Loucy (cell line): ENCODE measurements around the gene OVOL3.

ENCODE experiments used
- H2AFZ ChIP-seq: fragments of 200-600 bp; sonication (generic); 2 replicates; pipeline ENCODE4 v1.6.0; 2016; ENCODE audit warnings: antibody characterized with exemption, mild to moderate bottlenecking, low read length, moderate library complexity
- H3F3A ChIP-seq: fragments of 200-600 bp; 2 replicates; pipeline ENCODE4 v1.6.0; 2016; ENCODE audit warnings: antibody characterized with exemption, low read depth, mild to moderate bottlenecking
- H3K27me3 ChIP-seq: fragments of 200-600 bp; sonication (generic); 2 replicates; pipeline ENCODE4 v1.6.1; 2014; ENCODE audit warnings: low read length, mild to moderate bottlenecking; ENCODE audit not compliant: insufficient read depth, poor library complexity, severe bottlenecking
- H3K36me3 ChIP-seq: fragments of 200-600 bp; sonication (generic); 2 replicates; pipeline ENCODE4 v1.6.1; 2016; ENCODE audit warnings: low read length; ENCODE audit not compliant: insufficient read depth
- H3K4me1 ChIP-seq: fragments of 200-600 bp; sonication (generic); 2 replicates; pipeline ENCODE4 v1.5.1; 2014; ENCODE audit warnings: low read length, mild to moderate bottlenecking; ENCODE audit not compliant: insufficient read depth, poor library complexity, severe bottlenecking
- H3K4me2 ChIP-seq: fragments of 200-600 bp; sonication (generic); 2 replicates; pipeline ENCODE4 v1.6.0; 2014; ENCODE audit warnings: antibody characterized with exemption, low read length, low read depth, mild to moderate bottlenecking; ENCODE audit not compliant: poor library complexity, severe bottlenecking
- H3K4me3 ChIP-seq: fragments of 200-600 bp; sonication (generic); 2 replicates; pipeline ENCODE4 v1.5.1; 2014; ENCODE audit warnings: low read length, mild to moderate bottlenecking, mixed read lengths; ENCODE audit not compliant: poor library complexity, severe bottlenecking
- H3K79me2 ChIP-seq: fragments of 200-600 bp; sonication (generic); 2 replicates; pipeline ENCODE4 v1.6.1; 2014; ENCODE audit warnings: low read length; ENCODE audit not compliant: insufficient read depth
- H3K9ac ChIP-seq: fragments of 200-600 bp; sonication (generic); 2 replicates; pipeline ENCODE4 v1.6.0; 2014; ENCODE audit warnings: mild to moderate bottlenecking, low read depth, low read length, moderate library complexity; ENCODE audit not compliant: poor library complexity, severe bottlenecking
- H3K9me2 ChIP-seq: fragments of 200-600 bp; sonication (generic); replicated peaks from 2 replicates; pipeline ENCODE4 v1.6.1; 2016; ENCODE audit warnings: low read depth, low read length, mixed read lengths
- H3K9me3 ChIP-seq: fragments of 200-600 bp; sonication (generic); 2 replicates; pipeline ENCODE4 v1.6.1; 2014; ENCODE audit warnings: mild to moderate bottlenecking, antibody characterized with exemption, low read length, low read depth; ENCODE audit not compliant: insufficient read depth
- H4K20me1 ChIP-seq: fragments of 200-600 bp; sonication (generic); 2 replicates; pipeline ENCODE4 v1.6.0; 2014; ENCODE audit warnings: antibody characterized with exemption, low read length, mild to moderate bottlenecking; ENCODE audit not compliant: insufficient read depth, poor library complexity, severe bottlenecking
- EZH2phosphoT487 ChIP-seq: fragments of 200-600 bp; IDR thresholded peaks from 2 replicates; pipeline ENCODE4 v1.6.1; 2018; ENCODE audit warnings: antibody characterized with exemption, mild to moderate bottlenecking, moderate library complexity, borderline replicate concordance
- TF ChIP-seq, protein P1 (sequence below): fragments of 200-600 bp; sonication (generic); conservative IDR thresholded peaks from 2 replicates; pipeline ENCODE4 v1.5.1; 2014; ENCODE audit warnings: mild to moderate bottlenecking, antibody characterized with exemption, low read length

The OVOL3 gene

GRCh38 chr19:36152352-36153091 lies 41.6 kb downstream of the OVOL3 start, which contains the start of gene COX7A1:
Gene COX7A1 (minus strand): TSS chr19:36152447. CDS start chr19:36152407, 40 bp downstream.
- Histone ChIP-seq H4K20me1 (peaks cover 3% of the 10 kb centered on the region), H3K79me2 (no peaks in the 10 kb centered on the region), H3K4me2 (no peak within 1 kb of the TSS), H3K9me3 (no peaks in the 10 kb centered on the region), H2AFZ (no peak within 1 kb of the TSS), H3K36me3 (peaks cover 22% of the 10 kb centered on the region; the same call in 1 of the 2 replicates), H3K9ac (no peak within 1 kb of the TSS), H3K27me3 (no peaks in the 10 kb centered on the region), H3F3A (no peaks in the 10 kb centered on the region), H3K4me3 (no peak within 1 kb of the TSS), H3K4me1 (no peaks in the 10 kb centered on the region), H3K9me2 (no peaks in the 10 kb centered on the region)
- no peak for TF ChIP-seq EZH2phosphoT487
- TF ChIP-seq, protein P1, sequence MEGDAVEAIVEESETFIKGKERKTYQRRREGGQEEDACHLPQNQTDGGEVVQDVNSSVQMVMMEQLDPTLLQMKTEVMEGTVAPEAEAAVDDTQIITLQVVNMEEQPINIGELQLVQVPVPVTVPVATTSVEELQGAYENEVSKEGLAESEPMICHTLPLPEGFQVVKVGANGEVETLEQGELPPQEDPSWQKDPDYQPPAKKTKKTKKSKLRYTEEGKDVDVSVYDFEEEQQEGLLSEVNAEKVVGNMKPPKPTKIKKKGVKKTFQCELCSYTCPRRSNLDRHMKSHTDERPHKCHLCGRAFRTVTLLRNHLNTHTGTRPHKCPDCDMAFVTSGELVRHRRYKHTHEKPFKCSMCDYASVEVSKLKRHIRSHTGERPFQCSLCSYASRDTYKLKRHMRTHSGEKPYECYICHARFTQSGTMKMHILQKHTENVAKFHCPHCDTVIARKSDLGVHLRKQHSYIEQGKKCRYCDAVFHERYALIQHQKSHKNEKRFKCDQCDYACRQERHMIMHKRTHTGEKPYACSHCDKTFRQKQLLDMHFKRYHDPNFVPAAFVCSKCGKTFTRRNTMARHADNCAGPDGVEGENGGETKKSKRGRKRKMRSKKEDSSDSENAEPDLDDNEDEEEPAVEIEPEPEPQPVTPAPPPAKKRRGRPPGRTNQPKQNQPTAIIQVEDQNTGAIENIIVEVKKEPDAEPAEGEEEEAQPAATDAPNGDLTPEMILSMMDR: no peak

DNA sequence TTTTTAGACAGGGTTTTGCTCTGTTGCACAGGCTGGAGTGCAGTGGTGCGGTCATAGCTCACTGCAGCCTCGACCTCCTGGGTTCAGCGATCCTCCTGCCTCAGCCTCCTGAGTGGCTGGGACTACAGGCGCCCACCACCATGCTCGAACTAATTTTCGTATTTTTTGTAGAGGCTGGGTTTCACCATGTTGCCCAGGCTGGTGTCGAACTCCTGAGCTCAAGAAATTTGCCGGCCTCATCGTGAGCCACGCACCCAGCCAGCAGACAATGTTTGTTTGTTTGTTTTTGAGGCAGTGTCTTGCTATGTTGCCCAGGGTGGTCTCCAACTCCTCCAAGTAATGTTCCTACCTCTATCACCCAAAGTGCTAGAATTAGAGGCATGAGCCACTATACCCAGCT lies 42.2 kb downstream of the OVOL3 start:
- Histone ChIP-seq H3K9me2 (no peaks in the 10 kb centered on the region), H3K4me1 (no peaks in the 10 kb centered on the region), H4K20me1 (peaks cover 3% of the 10 kb centered on the region), H3K79me2 (no peaks in the 10 kb centered on the region), H3K9me3 (no peaks in the 10 kb centered on the region), H2AFZ (no peak overlapping the region), H3F3A (no peaks in the 10 kb centered on the region), H3K9ac (no peak overlapping the region), H3K27me3 (no peaks in the 10 kb centered on the region), H3K4me2 (no peak overlapping the region), H3K36me3 (peaks cover 22% of the 10 kb centered on the region; the same call in 1 of the 2 replicates), H3K4me3 (no peak overlapping the region)
- no peak for TF ChIP-seq EZH2phosphoT487
- TF ChIP-seq, protein P1: no peak

DNA sequence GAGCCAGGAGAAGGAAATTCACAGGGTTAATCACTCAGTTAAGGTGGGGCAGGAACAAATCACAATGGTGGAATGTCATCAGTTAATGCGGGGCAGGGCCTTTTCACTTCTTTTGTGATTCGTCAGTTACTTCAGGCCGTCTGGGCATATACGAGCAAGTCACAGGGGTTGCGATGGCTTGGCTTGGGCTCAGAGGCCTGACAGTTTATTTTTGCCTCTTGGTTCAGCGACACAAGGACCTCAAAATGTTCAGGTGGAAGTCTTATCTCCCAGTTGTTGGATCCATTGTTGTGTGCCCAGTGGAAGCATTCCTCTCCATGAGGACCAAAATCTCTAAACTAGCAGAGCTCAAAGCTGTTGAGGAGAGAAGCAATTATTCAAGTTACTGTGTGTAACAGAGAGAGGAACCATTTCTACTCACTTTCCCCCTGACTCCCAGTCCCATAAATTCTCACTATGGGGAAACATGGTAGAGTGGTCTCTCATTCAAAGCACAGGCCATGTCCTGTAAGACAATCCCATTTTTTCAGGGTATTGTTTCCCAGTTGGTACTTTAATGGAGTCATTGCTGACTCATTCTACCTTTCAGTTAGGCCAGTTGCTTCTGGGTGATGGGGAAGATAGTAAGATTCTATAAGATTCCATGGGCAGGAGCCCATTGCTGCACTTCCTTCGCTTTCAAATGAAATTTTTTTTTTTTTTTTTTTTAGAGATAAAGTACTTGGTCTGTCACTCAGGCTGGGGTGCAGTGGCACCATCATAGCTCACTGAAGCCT lies 50.1 kb downstream of the OVOL3 start:
- H3K4me1 ChIP-seq: no peaks in the 10 kb centered on the region
- no peak overlapping the region for H3K4me2 ChIP-seq

More for the DNA sequence above, 50.1 kb downstream of the OVOL3 start:
- no peaks in the 10 kb centered on the region for H3K27me3 ChIP-seq
- H3K9me2 ChIP-seq: no peaks in the 10 kb centered on the region
- TF ChIP-seq EZH2phosphoT487: no peak
- TF ChIP-seq, protein P1: no peak
- H2AFZ ChIP-seq: no peak overlapping the region
- no peak overlapping the region for H3K4me3 ChIP-seq
- H4K20me1 ChIP-seq: no peaks in the 10 kb centered on the region
- H3F3A ChIP-seq: no peaks in the 10 kb centered on the region
- H3K79me2 ChIP-seq: no peaks in the 10 kb centered on the region
- H3K36me3 ChIP-seq: no peaks in the 10 kb centered on the region
- no peak overlapping the region for H3K9ac ChIP-seq
- no peaks in the 10 kb centered on the region for H3K9me3 ChIP-seq
